ENCODE data around the gene GLB1L. TPM values are rescaled to one million over a fixed set of nuclear protein-coding genes. Genes with fewer than 3 reads are reported as not detected.

The GLB1L gene
- polyA plus RNA-seq (2013, experiment 1 of 2) = 5.2 TPM
- polyA plus RNA-seq (2013, experiment 2 of 2) = 5.2 TPM

DNA sequence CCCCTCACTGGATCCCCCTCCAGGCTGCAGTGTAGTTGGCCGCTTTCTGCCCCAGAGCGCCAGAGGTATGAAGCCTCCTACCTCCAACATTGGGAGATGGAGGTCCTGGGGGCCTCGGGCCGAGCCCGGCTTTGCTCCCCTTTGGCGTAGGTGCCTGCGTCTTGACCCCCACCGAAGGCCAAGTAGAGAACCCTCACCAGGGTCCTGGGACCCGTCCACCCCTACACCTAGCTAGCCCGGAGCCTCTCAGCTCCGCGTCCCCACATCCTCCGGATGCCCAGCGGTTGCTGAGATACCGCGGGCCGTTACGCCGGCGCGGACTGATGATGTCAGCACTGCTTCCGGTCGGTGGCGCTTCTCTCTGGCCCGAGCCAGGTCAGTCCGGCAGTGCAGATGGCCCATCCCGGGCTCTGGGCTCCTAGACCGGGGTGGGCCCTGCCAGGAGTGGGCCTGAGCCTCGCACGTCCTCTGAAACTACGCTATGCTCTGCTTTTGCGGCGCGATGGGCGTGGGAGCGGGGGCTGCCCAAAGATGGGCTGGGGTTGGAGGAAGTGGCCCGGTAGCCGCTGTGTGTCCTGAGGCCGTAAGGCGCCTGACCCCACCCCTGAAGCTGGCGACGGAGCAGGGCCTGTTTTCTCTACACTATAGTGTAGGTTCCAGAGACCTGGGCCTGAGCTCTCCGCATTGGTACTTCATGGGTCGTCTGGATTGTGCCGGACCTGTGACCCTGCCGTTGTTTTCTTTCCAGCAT, at the start of gene GLB1L, which contains the start of gene STK16:
GLB1L (minus strand) TSS at position 297 of the 751 bp plus-strand sequence. CDS start 1,871 bp downstream, outside the sequence.
STK16 (plus strand) TSS at position 332 of the 751 bp plus-strand sequence. CDS start 521 bp downstream, outside the sequence.
- WGBS = 3% methylated on average over 46 of the region's 46 CpGs

GRCh38 chr2:219294356-219295351, 49.4 kb upstream of the GLB1L start:
- Histone ChIP-seq H2BK120ac (ENCODE audit: low read depth, low read length) (peak overlapping the region; percentile 12), H4K8ac (ENCODE audit: low read length) (peak overlapping the region; percentile 89), H3K4me3 (ENCODE audit: insufficient read depth in 1 of 2, low read depth in 1 of 2, low read length in 2 of 2) (peak overlapping the region; percentile 62 to 76), H2AK5ac (ENCODE audit: low read length, severe bottlenecking) (no peak overlapping the region), H3K23ac (ENCODE audit: low read length in 2 of 2) (no peak overlapping the region), H3K9me3 (ENCODE audit: control insufficient read depth, low read length) (no peaks in the 10 kb centered on the region), H4K91ac (ENCODE audit: low read length) (no peak overlapping the region), H3K27ac (ENCODE audit: low read length, poor library complexity, severe bottlenecking) (no peak overlapping the region), H2BK5ac (ENCODE audit: low read depth, low read length, poor library complexity, severe bottlenecking) (no peak overlapping the region), H2BK15ac (ENCODE audit: low read depth, poor library complexity, severe bottlenecking) (peak overlapping the region; percentile 62), H3K4me2 (ENCODE audit: low read length, poor library complexity, severe bottlenecking) (peak overlapping the region; percentile 78), H3K79me1 (replicated peaks; ENCODE audit: low read length, poor library complexity, severe bottlenecking) (no peaks in the 10 kb centered on the region), H3K4me1 (ENCODE audit: control insufficient read depth, insufficient read depth, low read depth, low read length) (peaks cover 14% of the 10 kb centered on the region), H2AFZ (ENCODE audit: low read depth, low read length) (peak overlapping the region; percentile 77), H3K18ac (ENCODE audit: low read depth in 1 of 2, low read length in 2 of 2) (peak overlapping the region in 1 of 2 experiments; percentile 40), H3K27me3 (ENCODE audit: control insufficient read depth in 1 of 2, insufficient read depth in 1 of 2, low read length in 2 of 2) (peaks cover 8 to 9% of the 10 kb centered on the region in 2 experiments), H3K14ac (ENCODE audit: low read length in 2 of 2) (no peak overlapping the region), H3K4ac (ENCODE audit: low read depth in 1 of 2, low read length in 2 of 2) (peak overlapping the region in 1 of 2 experiments; percentile 15), H3K9ac (ENCODE audit: low read length) (peak overlapping the region; percentile 80), H2BK12ac (ENCODE audit: low read length in 2 of 2) (peak overlapping the region in 1 of 2 experiments; percentile 31), H3K36me3 (ENCODE audit: control insufficient read depth in 1 of 2, insufficient read depth in 2 of 2, low read depth in 1 of 2, low read length in 2 of 2) (no peaks in the 10 kb centered on the region)
- DNase-seq = peak; percentile 72
- WGBS = 6% methylated on average over 63 of the region's 67 CpGs

More for the DNA sequence above, at the start of gene GLB1L, which contains the start of gene STK16:
- H2AK5ac ChIP-seq (ENCODE audit: low read length, severe bottlenecking) = peak within 1 kb of the TSS; percentile 10
- H3K36me3 ChIP-seq (ENCODE audit: control insufficient read depth in 1 of 2, insufficient read depth in 2 of 2, low read depth in 1 of 2, low read length in 2 of 2) = peaks cover 21 to 38% of the 10 kb centered on the region in 2 experiments
- H4K8ac ChIP-seq (ENCODE audit: low read length) = peak within 1 kb of the TSS; percentile 100
- peak within 1 kb of the TSS; percentile 76 for H3K27ac ChIP-seq (ENCODE audit: low read length, poor library complexity, severe bottlenecking)
- peaks cover 30% of the 10 kb centered on the region for H3K4me1 ChIP-seq (ENCODE audit: control insufficient read depth, insufficient read depth, low read depth, low read length)
- no peaks in the 10 kb centered on the region for H3K27me3 ChIP-seq (ENCODE audit: control insufficient read depth in 1 of 2, insufficient read depth in 1 of 2, low read length in 2 of 2)
- peak within 1 kb of the TSS; percentile 88 to 98 for H3K18ac ChIP-seq (ENCODE audit: low read depth in 1 of 2, low read length in 2 of 2)
- peak; percentile 95 for DNase-seq
- H2AFZ ChIP-seq (ENCODE audit: low read depth, low read length) = peak within 1 kb of the TSS; percentile 74
- no peaks in the 10 kb centered on the region for H3K9me3 ChIP-seq (ENCODE audit: control insufficient read depth, low read length)
- no peak within 1 kb of the TSS for H2BK12ac ChIP-seq (ENCODE audit: low read length in 2 of 2)
- H3K14ac ChIP-seq (ENCODE audit: low read length in 2 of 2) = peak within 1 kb of the TSS in 1 of 2 experiments; percentile 90
- peak within 1 kb of the TSS; percentile 95 for H4K91ac ChIP-seq (ENCODE audit: low read length)
- H3K79me1 ChIP-seq (replicated peaks; ENCODE audit: low read length, poor library complexity, severe bottlenecking) = peaks cover 16% of the 10 kb centered on the region
- peak within 1 kb of the TSS; percentile 59 for H2BK5ac ChIP-seq (ENCODE audit: low read depth, low read length, poor library complexity, severe bottlenecking)
- peak within 1 kb of the TSS; percentile 11 for H2BK120ac ChIP-seq (ENCODE audit: low read depth, low read length)
- no peak within 1 kb of the TSS for H2BK15ac ChIP-seq (ENCODE audit: low read depth, poor library complexity, severe bottlenecking)
- peak within 1 kb of the TSS; percentile 87 for H3K4me2 ChIP-seq (ENCODE audit: low read length, poor library complexity, severe bottlenecking)
- H3K9ac ChIP-seq (ENCODE audit: low read length) = peak within 1 kb of the TSS; percentile 99
- H3K4ac ChIP-seq (ENCODE audit: low read depth in 1 of 2, low read length in 2 of 2) = peak within 1 kb of the TSS; percentile 92 to 93
- peak within 1 kb of the TSS in 1 of 2 experiments; percentile 48 for H3K23ac ChIP-seq (ENCODE audit: low read length in 2 of 2)
- peak within 1 kb of the TSS; percentile 75 to 96 for H3K4me3 ChIP-seq (ENCODE audit: insufficient read depth in 1 of 2, low read depth in 1 of 2, low read length in 2 of 2)

GRCh38 chr2:219293736-219294231, 48.5 kb upstream of the GLB1L start:
- Histone ChIP-seq H3K4me2 (ENCODE audit: low read length, poor library complexity, severe bottlenecking) (no peak overlapping the region), H4K91ac (ENCODE audit: low read length) (no peak overlapping the region), H3K4me1 (ENCODE audit: control insufficient read depth, insufficient read depth, low read depth, low read length) (peaks cover 16% of the 10 kb centered on the region), H3K27me3 (ENCODE audit: control insufficient read depth in 1 of 2, insufficient read depth in 1 of 2, low read length in 2 of 2) (no peaks in the 10 kb centered on the region), H3K9me3 (ENCODE audit: control insufficient read depth, low read length) (no peaks in the 10 kb centered on the region), H2AFZ (ENCODE audit: low read depth, low read length) (no peak overlapping the region), H2BK15ac (ENCODE audit: low read depth, poor library complexity, severe bottlenecking) (peak overlapping the region; percentile 1), H3K18ac (ENCODE audit: low read depth in 1 of 2, low read length in 2 of 2) (no peak overlapping the region), H3K4me3 (ENCODE audit: insufficient read depth in 1 of 2, low read depth in 1 of 2, low read length in 2 of 2) (no peak overlapping the region), H3K36me3 (ENCODE audit: control insufficient read depth in 1 of 2, insufficient read depth in 2 of 2, low read depth in 1 of 2, low read length in 2 of 2) (no peaks in the 10 kb centered on the region), H4K8ac (ENCODE audit: low read length) (no peak overlapping the region), H3K9ac (ENCODE audit: low read length) (peak overlapping the region; percentile 80), H2AK5ac (ENCODE audit: low read length, severe bottlenecking) (no peak overlapping the region), H3K14ac (ENCODE audit: low read length in 2 of 2) (no peak overlapping the region), H2BK12ac (ENCODE audit: low read length in 2 of 2) (no peak overlapping the region), H3K4ac (ENCODE audit: low read depth in 1 of 2, low read length in 2 of 2) (no peak overlapping the region), H3K27ac (ENCODE audit: low read length, poor library complexity, severe bottlenecking) (no peak overlapping the region), H2BK5ac (ENCODE audit: low read depth, low read length, poor library complexity, severe bottlenecking) (no peak overlapping the region), H3K23ac (ENCODE audit: low read length in 2 of 2) (no peak overlapping the region), H3K79me1 (replicated peaks; ENCODE audit: low read length, poor library complexity, severe bottlenecking) (no peaks in the 10 kb centered on the region), H2BK120ac (ENCODE audit: low read depth, low read length) (no peak overlapping the region)
- DNase-seq = no peak
- WGBS = 97% methylated on average over 5 of the region's 5 CpGs
